ENCODE measurements around the gene NID2. TPM values are rescaled to one million over a fixed set of nuclear protein-coding genes. Genes with fewer than 3 reads are reported as not detected.

Gene NID2
- under 1 TPM in 1 of 2 experiments, not detected in 1; 0.13 TPM for total RNA-seq

GRCh38 chr14:52068615-52069306 is at the start of gene NID2:
Gene NID2, minus strand, starts transcription at chr14:52069059. Its CDS starts 65 bp downstream, at chr14:52068994.
- ChIA-PET CTCF (interaction anchor here (1.4 kb wide), 1 partner anchor 9 kb away, joined by 3 read pairs; no protein-coding TSS in a partner anchor), POLR2A (interaction anchor here (0.6 kb wide), 1 partner anchor 315 kb away, joined by 3 read pairs; no protein-coding TSS in a partner anchor)

GRCh38 chr14:52117111-52117832 is 48.4 kb upstream of the NID2 start:
- ChIA-PET POLR2A (no interaction called here), CTCF (interaction anchor here (0.8 to 1.1 kb wide), 2 partner anchors 10 to 115 kb away, joined by 3 read pairs; no protein-coding TSS in a partner anchor)

GRCh38 chr14:52115286-52115685 is 46.4 kb upstream of the NID2 start:
- CTCF ChIA-PET: no interaction called here
- POLR2A ChIA-PET: no interaction called here

GRCh38 chr14:52112336-52113018 is 43.6 kb upstream of the NID2 start:
- CTCF ChIA-PET: no interaction called here
- POLR2A ChIA-PET: no interaction called here

GRCh38 chr14:52111583-52111982 is 42.7 kb upstream of the NID2 start:
- CTCF ChIA-PET: no interaction called here
- POLR2A ChIA-PET: no interaction called here

- ChIA-PET CTCF (no interaction called here), POLR2A (no interaction called here)
Observed at GRCh38 chr14:52110441-52111086, 41.7 kb upstream of the NID2 start.

GRCh38 chr14:52108823-52109222 is 40.0 kb upstream of the NID2 start:
- POLR2A ChIA-PET: no interaction called here
- CTCF ChIA-PET: no interaction called here

GRCh38 chr14:52106840-52107239 is 38.0 kb upstream of the NID2 start:
- ChIA-PET POLR2A (interaction anchor here (0.6 kb wide), 1 partner anchor 16 kb away, joined by 10 read pairs; no protein-coding TSS in a partner anchor), CTCF (interaction anchor here (0.6 to 0.8 kb wide), 3 partner anchors 11 to 1277 kb away, joined by 3 to 5 read pairs (median 3); no protein-coding TSS in a partner anchor)

- POLR2A ChIA-PET: no interaction called here
Observed at GRCh38 chr14:52103416-52103815, 34.6 kb upstream of the NID2 start.

GRCh38 chr14:52095794-52096193 is 26.9 kb upstream of the NID2 start:
- CTCF ChIA-PET: no interaction called here
- POLR2A ChIA-PET: no interaction called here

More at GRCh38 chr14:52103416-52103815, 34.6 kb upstream of the NID2 start:
- CTCF ChIA-PET: no interaction called here

GRCh38 chr14:52095336-52095735 is 26.5 kb upstream of the NID2 start:
- POLR2A ChIA-PET: no interaction called here

GRCh38 chr14:52094546-52095271 is 25.9 kb upstream of the NID2 start:
- ChIA-PET POLR2A (no interaction called here), CTCF (no interaction called here)

More at GRCh38 chr14:52095336-52095735, 26.5 kb upstream of the NID2 start:
- CTCF ChIA-PET: no interaction called here

GRCh38 chr14:52091928-52092327 is 23.1 kb upstream of the NID2 start:
- POLR2A ChIA-PET: no interaction called here
- CTCF ChIA-PET: no interaction called here

GRCh38 chr14:52090936-52091335 is 22.1 kb upstream of the NID2 start:
- CTCF ChIA-PET: no interaction called here
- POLR2A ChIA-PET: no interaction called here

- CTCF ChIA-PET: no interaction called here
- POLR2A ChIA-PET: no interaction called here
Observed at GRCh38 chr14:52089218-52089617, 20.4 kb upstream of the NID2 start.

- POLR2A ChIA-PET: no interaction called here
Observed at GRCh38 chr14:52086711-52087110, 17.9 kb upstream of the NID2 start.

GRCh38 chr14:52082903-52083302 is 14.0 kb upstream of the NID2 start:
- ChIA-PET POLR2A (no interaction called here), CTCF (no interaction called here)

More at GRCh38 chr14:52086711-52087110, 17.9 kb upstream of the NID2 start:
- CTCF ChIA-PET: no interaction called here

- ChIA-PET POLR2A (no interaction called here), CTCF (interaction anchor here (1.2 kb wide), 1 partner anchor 9 kb away, joined by 3 read pairs; no protein-coding TSS in a partner anchor)
Observed at GRCh38 chr14:52081964-52082363, 13.1 kb upstream of the NID2 start.

All from activated CD8-positive, alpha-beta memory T cell treated with anti-CD3 and anti-CD28 coated beads for 36 hours (primary cell).